NCI-H2107 (cell line): ENCODE results near the gene RFLNA.

Experiments
- DNase-seq: peaks from one replicate; lab custom pipeline; 2025; lab: John Stamatoyannopoulos, UW

The RFLNA gene

DNA sequence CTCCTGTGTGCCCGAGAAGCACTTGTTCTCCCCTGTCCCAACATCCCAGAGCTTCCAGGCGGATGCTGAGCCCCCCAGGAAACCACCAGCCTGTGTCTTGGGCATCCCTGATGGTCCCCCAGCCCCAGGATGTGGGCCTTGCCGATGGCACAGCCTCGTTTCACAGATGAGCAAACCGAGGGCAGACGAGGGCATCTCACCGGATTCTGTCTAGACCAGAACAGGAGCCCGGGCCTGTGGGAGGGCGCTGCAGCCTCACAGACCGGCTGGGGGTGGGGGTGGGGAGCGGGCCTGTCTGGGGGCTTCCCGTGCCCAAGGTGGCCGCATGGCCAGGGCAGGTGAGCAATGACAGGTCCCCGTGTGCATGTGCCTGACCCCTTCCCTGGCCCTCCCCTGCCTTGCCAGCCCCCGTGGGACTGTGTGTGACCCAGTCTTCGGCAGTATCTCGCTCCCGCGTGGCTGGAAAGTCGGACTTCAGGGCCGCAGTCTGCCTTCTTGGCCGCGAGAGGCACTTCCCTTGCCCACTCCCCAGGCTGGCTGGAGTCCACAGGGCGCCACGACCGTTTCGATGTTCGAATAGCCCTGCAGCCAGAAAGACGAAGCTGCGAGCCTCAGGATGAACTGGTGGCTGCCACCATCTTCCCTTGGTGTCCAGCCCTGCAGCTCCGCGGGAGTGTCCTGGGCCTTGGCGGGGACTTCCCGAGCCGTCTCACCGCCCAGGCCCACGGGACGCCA is 8.9 kb downstream of the RFLNA start:
- no peak for DNase-seq

GRCh38 chr12:124304314-124304790 is 9.5 kb downstream of the RFLNA start:
- no peak for DNase-seq

DNA sequence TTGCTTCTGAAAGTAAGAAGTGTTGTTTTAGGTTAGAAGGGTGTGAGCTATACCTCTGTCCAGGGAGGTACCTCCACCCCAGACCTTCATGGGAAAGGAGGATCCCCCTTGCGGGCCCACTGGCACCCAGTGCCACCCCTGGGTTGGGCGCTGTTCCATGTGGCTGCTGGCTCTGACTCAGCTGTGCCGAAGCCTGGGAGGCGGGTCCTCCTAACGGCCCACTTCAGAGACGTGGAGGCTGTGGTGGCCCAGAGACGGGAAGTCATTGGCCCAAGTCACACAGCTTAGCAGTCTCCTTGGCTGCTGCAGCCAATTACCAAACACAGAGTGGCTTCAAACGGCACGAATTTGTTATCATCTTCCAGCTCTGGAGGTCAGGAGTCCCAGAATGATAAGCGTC is 10.2 kb downstream of the RFLNA start:
- no peak for DNase-seq

GRCh38 chr12:124305776-124306685 is 11.1 kb downstream of the RFLNA start:
- DNase-seq = no peak

DNA sequence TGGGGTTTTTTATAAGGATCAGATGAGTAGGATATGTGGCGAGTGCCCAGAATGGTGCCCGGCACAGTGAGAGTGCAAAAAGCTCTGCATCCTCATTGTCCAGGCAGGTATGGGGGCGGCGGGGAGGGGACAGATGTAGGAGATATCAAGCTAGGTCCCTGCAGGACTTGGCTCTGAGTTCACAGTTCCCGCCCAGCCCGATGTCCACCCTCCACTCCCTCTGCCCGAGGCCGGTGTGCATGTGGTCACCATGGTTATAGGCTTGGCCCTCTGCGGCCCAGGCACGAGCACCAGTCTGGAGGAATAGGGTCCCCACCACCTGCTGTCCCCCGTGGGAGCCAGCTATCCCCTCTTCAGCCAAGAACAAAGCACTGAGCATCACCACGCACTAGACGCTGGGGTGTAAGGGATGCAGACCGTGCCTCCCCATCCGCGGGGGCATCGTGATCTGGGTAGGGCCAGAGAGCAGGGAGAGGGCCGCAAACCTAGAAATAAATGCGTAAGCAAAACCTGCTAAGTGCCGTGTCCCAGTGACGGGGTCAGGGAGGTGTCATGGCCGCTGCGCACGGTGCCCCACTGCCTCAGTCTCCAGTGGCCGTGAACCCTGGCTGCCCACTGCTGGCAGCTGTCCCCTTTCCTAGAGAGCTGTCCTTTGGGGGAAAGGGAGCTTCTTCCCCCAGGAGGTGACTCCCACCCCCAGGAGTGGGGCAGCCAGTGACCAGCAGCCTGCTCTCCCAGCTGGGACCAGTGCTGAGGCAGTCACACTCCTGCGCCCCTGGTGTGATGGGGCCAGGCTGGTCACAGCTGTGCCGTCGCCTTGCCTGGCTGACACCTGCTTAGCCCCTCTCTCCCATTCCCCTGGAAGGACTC is 12.0 kb downstream of the RFLNA start:
- no peak for DNase-seq

GRCh38 chr12:124307556-124307825 is 12.6 kb downstream of the RFLNA start:
- no peak for DNase-seq

- DNase-seq = no peak
These were observed 13.8 kb downstream of the RFLNA start for GRCh38 chr12:124308741-124309140.

DNA sequence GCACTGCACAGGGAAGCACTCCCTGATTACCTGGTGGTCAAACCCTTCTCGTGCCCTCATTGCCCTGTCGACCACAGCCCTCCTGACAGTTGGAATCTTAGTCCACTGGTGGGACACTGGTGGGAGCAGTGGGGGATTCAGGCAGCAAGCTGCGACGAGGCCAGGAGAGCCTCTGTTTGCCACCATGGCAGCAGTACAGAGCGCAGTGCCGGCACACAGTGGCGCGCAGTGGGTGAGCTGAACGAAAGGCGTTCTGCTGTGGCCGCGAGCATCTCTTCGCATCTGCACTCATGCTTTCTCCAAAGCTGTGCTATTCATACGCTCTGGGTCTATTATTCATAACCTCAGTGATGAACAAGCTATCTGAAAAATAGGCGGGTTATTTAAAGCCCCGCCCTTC is 14.3 kb downstream of the RFLNA start:
- no peak for DNase-seq

DNA sequence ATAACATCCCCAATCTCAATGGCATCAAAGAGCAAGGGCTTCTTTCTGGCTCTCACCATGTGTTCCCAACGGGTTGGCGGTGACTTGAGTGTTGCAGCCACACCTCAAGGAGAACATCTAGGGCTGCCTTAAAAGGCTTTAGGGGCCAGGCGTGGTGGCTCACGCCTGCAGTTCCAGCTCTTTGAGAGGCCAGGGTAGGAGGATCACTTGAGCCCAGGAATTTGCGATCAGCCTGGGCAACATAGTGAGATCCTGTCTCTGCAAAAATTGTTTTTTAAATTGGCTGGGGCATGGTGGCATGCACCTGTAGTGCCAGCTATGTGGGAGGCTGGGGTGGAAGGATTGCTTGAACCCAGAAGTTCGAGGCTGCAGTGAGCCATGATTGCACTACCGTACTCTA is 14.9 kb downstream of the RFLNA start:
- DNase-seq = no peak

DNA sequence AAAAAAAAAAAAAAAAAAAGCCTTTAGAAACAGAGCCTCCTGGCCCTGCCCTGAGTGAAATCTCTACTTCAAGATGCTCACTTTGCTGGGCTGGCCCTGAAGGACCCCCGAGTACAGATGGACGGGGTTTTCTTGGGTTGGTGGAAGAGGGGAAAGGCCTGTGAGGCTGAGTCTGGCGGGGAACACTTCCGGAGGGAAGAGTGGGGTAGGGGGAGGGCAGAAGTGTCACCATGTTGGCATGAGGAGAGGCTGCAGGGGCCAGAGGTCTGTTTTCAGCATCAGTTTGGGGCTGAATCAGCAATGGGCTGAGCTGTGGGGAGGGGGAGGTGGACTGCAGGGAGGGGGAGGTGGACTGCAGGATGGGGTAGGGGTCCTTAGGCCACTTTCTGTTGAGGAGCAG is 15.3 kb downstream of the RFLNA start:
- no peak for DNase-seq

GRCh38 chr12:124310785-124311184 is 15.9 kb downstream of the RFLNA start:
- no peak for DNase-seq

DNA sequence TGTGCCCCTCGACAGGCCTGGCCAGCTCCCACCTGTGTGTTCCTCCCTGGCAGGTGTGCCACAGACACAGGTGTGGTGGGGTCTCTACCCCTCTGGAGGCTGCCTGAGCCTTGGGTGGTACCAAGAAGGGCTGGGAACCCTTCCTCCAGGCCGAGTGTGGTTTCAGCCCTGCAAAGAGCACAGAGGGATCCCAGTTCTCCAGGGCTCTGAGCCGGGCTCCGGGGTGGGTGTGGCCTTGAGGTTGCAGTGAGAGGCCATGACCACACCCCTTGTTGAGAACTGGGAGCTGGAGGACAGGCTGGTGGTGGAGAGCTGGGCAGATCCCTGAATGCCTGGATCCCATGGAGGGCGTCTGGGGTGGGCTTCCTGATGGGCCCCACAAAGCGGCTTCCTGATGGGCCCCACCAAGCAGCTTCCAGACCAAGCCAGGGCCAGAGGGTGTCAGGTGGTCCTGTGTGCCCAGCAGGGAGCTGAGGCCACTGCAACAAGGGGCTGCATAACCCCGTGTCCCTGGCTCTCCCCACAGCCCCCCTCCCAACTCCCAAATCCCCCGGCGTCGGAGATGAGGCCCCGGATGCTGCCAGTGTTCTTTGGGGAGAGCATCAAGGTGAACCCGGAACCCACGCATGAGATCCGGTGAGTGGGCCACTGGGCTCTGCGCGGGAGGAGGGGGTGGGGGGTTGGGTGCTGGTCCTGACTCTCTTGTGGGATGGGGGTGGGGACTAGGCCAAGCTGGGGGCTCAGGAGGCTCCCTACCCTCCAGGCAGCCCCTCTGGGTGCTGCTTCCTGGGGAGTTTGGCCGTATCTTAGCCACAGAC is 16.6 kb downstream of the RFLNA start:
- no peak for DNase-seq

DNA sequence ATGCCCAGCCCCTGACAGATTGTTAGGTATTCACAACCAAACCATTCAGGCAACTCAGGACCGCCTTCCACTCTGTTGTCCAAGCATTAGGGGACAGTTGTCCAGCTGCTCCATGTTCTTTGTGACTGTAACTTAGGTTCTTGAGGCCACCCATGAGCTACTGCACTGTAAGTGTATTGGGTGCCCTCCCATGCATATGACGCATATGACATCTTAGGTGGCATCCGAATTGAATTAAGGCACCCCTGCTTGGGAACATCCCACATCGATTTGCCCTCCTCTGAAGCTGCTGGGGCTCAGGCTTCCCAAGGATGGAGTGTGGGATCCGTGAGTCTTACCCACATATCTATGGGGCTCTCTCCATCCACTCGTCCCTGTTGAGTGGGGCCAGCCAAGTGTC is 17.7 kb downstream of the RFLNA start:
- no peak for DNase-seq

DNA sequence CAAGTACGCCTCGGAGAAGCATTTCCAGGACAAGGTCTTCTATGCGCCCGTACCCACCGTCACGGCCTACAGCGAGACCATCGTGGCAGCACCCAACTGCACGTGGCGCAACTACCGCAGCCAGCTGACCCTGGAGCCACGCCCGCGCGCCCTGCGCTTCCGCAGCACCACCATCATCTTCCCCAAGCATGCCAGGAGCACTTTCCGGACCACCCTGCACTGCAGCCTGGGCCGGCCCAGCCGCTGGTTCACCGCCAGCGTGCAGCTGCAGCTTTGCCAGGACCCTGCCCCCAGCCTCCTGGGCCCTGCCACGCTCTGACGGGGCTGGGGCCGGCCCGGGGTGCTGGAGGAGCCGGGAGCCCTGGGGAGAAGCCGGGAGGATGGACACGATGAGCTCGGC is 19.3 kb downstream of the RFLNA start:
- DNase-seq = no peak

- DNase-seq = no peak
These were observed 19.9 kb downstream of the RFLNA start for GRCh38 chr12:124314766-124315165.

DNA sequence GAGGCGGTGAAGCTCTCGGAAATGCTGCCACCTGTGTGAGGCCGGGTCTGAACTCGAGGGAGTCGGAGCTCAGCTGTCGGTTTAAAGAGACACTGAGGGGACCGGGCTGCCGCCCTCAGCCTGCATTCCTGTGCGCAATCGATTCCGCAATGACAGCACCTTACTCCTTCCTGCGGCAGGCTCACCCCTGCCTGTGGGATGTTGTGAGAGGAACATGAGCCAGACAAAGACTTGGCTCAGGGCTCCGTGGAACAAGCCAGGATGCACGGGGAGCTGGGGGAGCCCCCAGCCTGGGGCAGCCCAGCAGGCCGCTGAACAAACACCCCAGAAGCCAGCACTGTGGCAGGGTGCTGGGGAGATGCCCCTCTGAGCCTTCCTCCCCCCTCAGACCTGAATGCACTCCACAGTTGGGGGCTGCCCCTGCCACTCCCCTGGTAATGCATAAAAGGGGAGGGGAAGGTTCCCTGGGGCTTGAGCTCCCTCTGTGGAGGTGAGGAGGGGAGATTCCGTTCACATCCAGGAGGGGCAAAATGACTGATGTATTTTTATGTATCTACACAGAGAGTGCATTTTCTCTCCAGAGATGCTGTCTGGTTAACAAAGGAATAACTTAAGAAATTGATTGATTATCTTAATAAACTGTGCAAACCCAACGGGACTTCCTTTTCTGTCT is 20.6 kb downstream of the RFLNA start:
- no peak for DNase-seq

- DNase-seq = no peak
These were observed 21.5 kb downstream of the RFLNA start for GRCh38 chr12:124316257-124316900.

- DNase-seq = no peak
These were observed 22.5 kb downstream of the RFLNA start for GRCh38 chr12:124317400-124317799.

DNA sequence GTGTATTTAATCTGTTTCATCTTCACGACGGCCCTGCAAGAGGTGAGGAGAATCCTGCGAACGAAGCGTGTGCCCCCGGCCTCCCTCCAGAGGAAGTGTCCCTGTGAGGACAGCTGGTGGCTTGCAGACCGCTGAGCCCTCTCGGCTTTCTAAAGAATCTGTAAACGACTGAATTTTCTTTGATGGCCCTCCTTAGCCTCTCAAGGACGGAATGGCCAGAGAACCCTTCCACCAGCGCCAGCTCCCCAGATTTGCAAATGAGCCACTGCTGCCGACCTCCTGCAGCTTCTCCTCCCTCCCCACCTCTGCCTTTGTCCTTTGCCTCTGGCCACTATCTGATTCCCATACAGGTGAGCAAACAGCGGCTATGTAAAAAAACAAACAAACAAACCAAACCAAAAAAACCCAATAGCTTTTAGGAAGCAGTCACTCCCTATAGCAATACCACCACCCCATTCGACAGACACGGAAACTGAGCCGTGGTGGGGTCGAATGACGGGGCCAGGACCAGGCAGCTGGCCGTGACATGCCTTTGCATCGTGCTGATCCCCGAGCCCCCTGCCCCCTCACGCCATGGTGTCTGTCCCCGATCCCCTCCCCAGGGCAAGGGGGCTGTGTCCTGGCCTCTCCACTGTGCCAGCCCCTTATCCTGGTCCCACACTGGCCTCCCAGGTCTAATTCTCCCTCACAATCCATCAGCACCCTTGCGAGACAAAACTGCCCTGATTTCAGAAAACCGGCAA is 23.6 kb downstream of the RFLNA start:
- DNase-seq = no peak
